ENCODE data around the gene CD69.

CD69 gene

GRCh38 chr12:9760699-9761418, at the start of gene CD69:
Gene CD69 (minus strand): TSS chr12:9760901. CDS start chr12:9760820, 81 bp downstream.
- peak; percentile 78 to 80 for DNase-seq

DNA sequence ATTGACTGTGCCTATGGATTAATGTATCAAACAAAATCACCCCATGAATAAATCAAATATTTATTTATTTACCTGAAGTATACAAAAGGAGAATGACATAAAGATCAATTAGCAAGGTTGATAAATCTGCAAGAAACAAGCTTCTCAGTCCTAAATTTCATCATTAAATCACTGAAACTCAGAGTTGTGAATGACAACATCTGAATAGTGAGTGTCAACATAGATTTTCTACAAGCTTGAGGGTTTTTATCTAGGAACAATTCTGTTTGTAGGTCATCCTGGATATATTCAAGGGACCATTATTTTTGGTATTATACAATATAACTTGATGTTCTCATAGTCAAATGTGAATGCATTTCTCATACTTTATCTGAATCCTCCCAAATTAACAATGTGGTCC, 49.2 kb upstream of the CD69 start:
- DNase-seq, result no peak

DNA sequence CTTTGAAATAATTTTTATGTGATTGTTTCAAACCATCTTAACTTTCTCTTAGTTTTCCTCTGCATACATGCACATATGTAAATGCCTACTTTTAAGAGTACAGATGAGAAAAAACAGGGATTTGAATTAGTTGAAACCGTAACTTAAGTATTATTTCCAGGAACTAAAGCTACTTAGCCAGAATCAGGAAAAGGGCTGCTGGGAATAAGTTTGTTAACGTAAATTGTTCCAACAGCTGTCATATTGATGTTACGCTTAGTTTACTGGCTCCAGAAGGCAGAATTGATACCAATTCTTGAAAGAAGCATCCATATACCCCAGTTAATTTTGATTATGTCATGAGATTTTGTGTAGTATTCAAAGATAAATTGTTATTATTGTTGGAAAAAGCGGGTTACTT, 48.6 kb upstream of the CD69 start:
- DNase-seq, result no peak

GRCh38 chr12:9808504-9808903, 47.8 kb upstream of the CD69 start:
- no peak for DNase-seq

- DNase-seq, result no peak
These were observed 46.0 kb upstream of the CD69 start for GRCh38 chr12:9806714-9807113.

GRCh38 chr12:9805883-9806282, 45.2 kb upstream of the CD69 start:
- DNase-seq, result no peak

DNA sequence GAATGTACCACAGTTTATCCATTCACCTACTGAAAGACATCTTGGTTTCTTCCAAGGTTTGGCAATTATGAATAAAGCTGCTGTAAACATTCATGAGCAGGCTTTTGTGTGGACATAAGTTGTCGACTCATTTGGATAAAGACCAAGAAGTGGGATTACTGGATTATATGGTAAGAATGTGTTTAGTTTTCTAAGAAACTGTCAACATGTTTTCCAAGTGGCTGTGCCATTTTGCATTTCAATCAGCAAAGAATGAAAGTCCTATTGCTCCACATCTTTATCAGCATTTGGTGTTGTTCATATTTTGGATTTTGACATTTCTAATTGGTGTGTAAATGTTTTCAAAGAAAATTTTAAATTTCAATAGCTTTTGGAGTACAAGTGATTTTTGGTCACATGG, 39.3 kb upstream of the CD69 start:
- DNase-seq, result no peak

DNA sequence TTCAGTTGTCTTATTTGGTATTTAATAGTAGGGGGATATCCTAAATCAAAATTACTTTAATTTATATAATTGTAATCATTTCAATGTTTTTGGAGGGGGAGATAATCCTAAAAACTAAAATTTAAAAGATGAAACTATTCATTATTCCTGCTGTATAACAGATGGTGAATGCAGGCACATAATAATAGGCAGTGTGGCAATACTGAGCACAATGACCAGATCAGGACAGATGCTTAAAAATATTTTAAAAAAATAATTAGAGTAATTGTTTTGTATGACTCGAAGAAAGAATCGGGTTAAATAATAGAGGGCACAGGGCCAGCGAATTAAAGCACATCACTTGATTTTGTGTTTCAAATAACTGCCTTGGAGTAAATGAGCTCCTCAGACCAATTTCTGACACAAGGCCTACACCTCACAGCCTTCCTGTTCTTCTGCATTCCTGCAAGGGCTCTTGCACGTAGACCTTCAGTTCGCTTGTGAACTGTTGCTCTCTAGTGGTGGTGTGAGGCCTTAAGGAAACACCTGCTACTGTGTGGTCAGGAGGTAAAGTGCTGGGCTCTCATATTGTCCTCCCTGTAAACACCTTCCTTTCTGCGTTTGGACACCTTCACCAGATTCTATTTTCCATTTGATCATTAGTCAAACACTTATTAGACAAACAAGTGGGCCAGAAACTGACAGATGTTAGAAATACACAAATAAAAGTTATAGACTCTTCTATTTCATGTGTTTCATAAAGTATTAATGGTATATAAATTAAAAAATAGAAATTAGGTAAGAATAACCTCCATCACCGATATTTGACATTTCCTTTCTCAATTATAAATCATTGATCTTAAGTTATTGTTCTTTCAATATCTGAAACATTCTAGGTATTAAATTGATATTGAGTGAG, 37.3 kb upstream of the CD69 start:
- DNase-seq, result peak; percentile 55 to 56

DNA sequence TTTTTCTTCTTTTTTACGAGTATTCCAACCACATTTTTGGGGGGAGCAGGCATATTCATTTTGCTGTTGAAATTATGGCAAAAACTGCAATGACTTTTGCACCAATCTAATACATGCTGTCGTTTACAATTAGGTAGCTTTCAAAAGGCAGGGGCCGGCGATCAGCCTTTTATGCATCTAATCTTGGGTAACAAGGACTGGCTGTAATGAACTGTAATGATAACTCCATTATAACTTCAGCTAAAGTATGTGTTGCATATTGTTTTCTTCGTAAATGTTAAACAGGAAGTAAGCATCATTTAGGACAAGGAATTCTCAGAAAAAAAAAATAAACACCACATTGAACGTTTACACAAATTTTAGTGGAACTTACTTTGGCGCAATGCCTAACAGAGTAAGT, 36.3 kb upstream of the CD69 start:
- DNase-seq, result no peak

DNA sequence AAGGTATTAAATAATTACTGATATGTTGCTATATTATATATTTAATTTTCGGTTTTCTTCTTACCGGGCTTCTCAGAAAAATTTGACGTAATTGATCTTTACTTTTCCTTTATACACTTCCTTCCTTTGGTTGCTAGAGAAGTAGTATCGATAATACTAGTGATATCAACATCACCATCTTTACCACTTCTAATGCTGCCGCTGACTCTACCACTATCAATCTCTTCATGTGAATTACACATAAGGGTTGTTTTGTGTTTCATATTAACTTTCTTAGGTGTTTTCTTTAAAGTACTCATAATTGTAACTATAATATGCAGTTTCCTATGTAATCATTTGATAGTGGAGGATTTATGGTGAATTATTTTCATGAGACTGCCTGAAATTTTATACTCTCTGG, 35.6 kb upstream of the CD69 start:
- DNase-seq, result no peak

GRCh38 chr12:9795945-9796344, 35.2 kb upstream of the CD69 start:
- no peak for DNase-seq

DNA sequence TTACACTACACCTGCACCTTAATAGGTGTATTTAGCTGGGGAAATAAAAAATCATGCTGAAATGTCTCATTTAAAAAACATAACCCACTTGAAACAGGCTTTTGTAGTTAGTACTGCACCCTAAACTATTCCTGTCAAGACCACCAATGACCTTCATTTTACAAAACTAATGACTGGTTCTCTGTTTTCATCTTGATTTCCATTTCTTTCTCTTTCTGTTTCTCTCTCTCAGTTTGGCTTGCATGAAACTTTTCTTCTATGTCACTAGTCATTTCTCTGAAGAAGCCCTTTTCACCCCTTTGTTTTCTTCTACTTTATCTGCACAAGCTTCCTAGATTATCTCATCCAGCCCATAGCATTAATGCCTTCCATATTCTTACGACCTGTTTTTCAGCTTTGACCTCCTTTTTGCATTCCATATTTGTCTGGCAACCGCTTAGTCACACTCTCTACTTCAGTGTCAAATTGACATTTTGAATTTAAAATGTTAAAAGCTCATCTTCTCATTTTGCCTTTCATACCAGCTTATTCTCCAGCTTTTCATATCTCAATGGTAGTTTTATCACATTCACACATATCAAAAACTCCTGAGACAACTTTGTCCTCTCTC, 33.9 kb upstream of the CD69 start:
- DNase-seq, result no peak

- no peak for DNase-seq
These were observed 33.2 kb upstream of the CD69 start for GRCh38 chr12:9793779-9794395.

DNA sequence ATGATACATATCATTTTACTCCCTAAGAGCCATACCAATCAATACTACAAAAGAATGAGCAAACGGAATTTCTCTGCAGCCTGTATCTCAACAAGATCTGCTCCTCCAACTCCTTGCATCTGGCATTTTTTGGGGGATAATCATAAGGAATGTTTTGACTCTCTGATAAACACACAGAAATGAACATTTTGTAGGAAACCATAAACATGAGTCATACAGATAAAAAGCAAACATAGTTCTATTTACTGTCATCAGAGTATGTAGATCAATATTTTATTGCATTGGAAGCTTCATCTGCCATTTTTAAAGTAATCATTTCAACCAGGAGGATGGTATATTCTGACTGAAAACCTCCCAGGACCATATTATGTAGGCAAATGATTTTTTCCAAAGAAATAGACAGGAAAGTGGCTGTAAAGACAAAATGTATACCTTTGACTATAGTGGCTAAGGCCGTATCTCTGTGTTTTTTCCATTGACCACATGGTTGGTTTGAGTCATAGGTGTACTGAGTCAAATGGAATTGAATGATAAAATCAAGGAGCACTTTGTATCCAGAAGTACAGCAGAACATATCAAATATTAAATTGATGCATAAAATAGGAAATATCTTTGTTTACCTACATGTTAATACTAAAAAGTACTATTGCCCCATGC, 32.4 kb upstream of the CD69 start:
- DNase-seq, result no peak

- no peak for DNase-seq
These were observed 31.6 kb upstream of the CD69 start for GRCh38 chr12:9792185-9792900.

- no peak for DNase-seq
These were observed 26.3 kb upstream of the CD69 start for GRCh38 chr12:9786726-9787717.

GRCh38 chr12:9784816-9785215, 24.1 kb upstream of the CD69 start:
- no peak for DNase-seq

DNA sequence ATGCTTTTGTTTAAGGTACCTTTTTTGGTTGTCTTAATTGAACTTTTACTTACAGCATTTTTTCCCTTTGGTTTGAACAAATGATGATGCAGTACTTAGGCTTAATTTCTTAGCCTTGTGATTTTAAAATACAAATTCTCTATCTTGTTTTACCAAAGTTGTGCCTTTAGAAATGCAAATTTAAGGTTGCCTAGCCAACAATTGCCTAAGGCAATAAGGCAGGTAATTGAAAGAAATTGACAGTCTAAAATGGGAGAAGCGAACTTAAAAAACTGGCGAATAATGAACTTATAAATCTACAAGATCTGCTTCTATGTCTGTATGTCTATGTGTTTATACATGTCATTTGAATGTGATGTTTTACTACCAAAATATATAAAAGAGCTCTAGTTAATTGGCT, 23.6 kb upstream of the CD69 start:
- DNase-seq, result no peak

DNA sequence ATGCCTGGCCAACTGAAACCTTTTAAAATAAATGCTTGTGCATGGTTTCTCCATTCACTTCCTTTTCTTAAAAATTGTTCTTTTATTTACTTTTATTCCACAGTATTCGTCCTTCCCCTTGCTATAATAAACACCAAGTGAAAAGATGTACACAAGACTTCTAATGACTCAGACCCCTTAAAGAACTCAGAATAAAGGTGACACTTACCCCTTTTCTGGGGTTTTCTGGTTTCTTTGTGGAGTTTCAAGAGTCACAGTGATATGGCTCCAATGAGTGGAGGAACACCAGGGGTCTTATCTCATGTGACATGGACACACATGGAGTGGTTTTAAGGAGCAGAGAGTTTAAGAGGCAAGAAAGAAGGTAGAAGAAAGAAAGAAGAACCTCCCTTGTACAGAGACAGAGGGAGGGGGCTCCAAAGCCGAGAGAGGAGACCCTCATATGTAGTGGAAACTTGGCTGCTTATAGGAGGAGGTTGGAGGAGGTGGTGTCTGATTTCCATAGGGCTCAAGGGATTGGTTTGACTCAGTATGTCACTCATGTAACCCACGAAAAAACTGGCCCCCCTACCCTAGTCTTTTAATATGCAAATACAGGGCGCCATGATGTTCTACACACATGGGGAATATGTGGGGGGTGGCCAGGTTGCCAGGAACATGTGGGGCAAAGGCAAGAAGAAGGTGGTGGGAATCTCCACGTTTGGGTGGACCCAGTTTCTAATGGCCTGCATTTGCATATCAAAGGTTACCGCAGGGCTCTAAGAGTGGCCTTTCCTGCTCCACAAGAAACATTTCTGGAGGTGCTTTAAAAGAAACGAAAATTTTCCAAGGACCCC, 22.1 kb upstream of the CD69 start:
- DNase-seq, result no peak

- no peak for DNase-seq
These were observed 20.7 kb upstream of the CD69 start for GRCh38 chr12:9781360-9781759.

All from activated CD4-positive, alpha-beta T cell treated with anti-CD3 and anti-CD28 coated beads, Interleukin-2, amount 50 U/mL, for 4 hours (primary cell).